ENCODE data around the gene ULBP1. TPM values are rescaled to one million over a fixed set of nuclear protein-coding genes. Genes with fewer than 3 reads are reported as not detected.

The ULBP1 gene, protein sequence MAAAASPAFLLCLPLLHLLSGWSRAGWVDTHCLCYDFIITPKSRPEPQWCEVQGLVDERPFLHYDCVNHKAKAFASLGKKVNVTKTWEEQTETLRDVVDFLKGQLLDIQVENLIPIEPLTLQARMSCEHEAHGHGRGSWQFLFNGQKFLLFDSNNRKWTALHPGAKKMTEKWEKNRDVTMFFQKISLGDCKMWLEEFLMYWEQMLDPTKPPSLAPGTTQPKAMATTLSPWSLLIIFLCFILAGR
- total RNA-seq (1 to 10 TPM; 1.7 to 6.2 TPM), polyA plus RNA-seq (1 to 10 TPM in 1 of 2 donors, under 1 TPM in 1; 0.59 to 1.9 TPM)
- long read RNA-seq, donor 1, partial matches to known transcripts, result 0 of 2 reads
- long read RNA-seq, donor 1, other reads (novel, unspliced or antisense), result 0 of 2 reads
- long read RNA-seq, donor 2, partial matches to known transcripts, result 0 of 1 reads
- long read RNA-seq, donor 2, other reads (novel, unspliced or antisense), result 0 of 1 reads
- long read RNA-seq, donor 3, result 0 reads
- long read RNA-seq, donor 4, result 0 reads
- long read RNA-seq, donor 5, partial matches to known transcripts, result 0 of 1 reads
- long read RNA-seq, donor 5, other reads (novel, unspliced or antisense), result 0 of 1 reads

DNA sequence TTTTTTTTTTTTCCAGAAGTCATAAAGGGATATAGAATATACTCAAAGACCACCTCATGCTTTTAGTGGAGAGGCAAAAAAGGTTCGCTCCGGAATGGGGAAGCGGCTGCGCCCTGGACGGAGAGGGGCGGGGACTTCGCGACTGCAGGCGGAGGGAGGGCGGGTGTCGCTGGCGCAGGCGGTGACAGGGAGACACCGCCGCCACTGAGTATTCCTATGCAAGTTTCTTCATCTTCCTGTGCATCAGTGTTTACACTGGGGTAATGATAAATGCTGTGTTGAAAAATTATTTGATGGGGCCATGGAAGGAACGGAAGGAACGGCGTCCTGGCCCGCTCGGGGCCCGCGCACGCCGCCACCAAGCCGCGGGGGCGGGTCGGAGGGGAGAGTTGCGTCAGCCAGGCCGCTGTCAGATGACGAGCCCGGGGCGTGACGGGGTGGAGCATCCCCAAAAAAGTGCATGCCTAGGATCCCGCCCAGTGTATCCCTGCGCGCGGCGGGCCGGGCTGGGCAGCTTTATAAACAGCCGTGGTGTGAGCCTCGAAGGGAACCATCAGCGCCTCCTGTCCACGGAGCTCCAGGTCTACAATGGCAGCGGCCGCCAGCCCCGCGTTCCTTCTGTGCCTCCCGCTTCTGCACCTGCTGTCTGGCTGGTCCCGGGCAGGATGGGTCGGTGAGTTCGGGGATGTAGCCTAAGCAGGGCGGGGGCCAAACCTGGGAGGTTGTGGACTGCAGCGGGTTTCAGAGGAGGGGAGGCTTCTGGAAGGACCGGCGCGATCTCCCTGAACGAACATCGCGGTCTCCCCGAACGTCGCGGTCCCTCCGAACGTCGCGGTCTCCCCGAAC, at the start of gene ULBP1:
ULBP1 (plus strand) TSS at position 482 of the 846 bp plus-strand sequence; CDS start at position 589, 107 bp downstream.
- 0 to 1% methylated on average over 58 to 69 of the region's 69 CpGs for WGBS, 2 donors
- Histone ChIP-seq H3K9ac (ENCODE audit: insufficient read depth in 1 of 2, low read length in 2 of 2) (peak within 1 kb of the TSS in 1 of 2 donors; percentile 52), H3K27ac (ENCODE audit: low read depth in 1 of 2, low read length in 1 of 2) (peak within 1 kb of the TSS in 1 of 2 donors; percentile 21), H3K9me3 (ENCODE audit: control insufficient read depth in 4 of 4, insufficient read depth in 3 of 4, low read length in 3 of 4) (no peaks in the 10 kb centered on the region), H3K36me3 (ENCODE audit: control insufficient read depth in 4 of 4, insufficient read depth in 4 of 4, low read length in 4 of 4) (no peaks in the 10 kb centered on the region), H3K4me3 (peak within 1 kb of the TSS; percentile 33), H3K27me3 (ENCODE audit: control insufficient read depth in 3 of 3, insufficient read depth in 3 of 3, low read length in 2 of 3) (peaks cover 0 to 86% (median 49%) of the 10 kb centered on the region in 3 donors), H3K4me1 (ENCODE audit: control insufficient read depth in 5 of 5, insufficient read depth in 5 of 5, low read length in 5 of 5) (peaks cover 0 to 24% (median 4%) of the 10 kb centered on the region in 5 donors)
- DNase-seq (peak; percentile 90 to 91 (median 90)), ATAC-seq (ENCODE audit: insufficient read depth, low FRiP score) (peak; percentile 93)
- TF ChIP-seq, protein P1, sequence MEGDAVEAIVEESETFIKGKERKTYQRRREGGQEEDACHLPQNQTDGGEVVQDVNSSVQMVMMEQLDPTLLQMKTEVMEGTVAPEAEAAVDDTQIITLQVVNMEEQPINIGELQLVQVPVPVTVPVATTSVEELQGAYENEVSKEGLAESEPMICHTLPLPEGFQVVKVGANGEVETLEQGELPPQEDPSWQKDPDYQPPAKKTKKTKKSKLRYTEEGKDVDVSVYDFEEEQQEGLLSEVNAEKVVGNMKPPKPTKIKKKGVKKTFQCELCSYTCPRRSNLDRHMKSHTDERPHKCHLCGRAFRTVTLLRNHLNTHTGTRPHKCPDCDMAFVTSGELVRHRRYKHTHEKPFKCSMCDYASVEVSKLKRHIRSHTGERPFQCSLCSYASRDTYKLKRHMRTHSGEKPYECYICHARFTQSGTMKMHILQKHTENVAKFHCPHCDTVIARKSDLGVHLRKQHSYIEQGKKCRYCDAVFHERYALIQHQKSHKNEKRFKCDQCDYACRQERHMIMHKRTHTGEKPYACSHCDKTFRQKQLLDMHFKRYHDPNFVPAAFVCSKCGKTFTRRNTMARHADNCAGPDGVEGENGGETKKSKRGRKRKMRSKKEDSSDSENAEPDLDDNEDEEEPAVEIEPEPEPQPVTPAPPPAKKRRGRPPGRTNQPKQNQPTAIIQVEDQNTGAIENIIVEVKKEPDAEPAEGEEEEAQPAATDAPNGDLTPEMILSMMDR (IDR thresholded peaks at IDR 0.05; ENCODE audit: control extremely low read depth, extremely low read depth), result no peak

DNA sequence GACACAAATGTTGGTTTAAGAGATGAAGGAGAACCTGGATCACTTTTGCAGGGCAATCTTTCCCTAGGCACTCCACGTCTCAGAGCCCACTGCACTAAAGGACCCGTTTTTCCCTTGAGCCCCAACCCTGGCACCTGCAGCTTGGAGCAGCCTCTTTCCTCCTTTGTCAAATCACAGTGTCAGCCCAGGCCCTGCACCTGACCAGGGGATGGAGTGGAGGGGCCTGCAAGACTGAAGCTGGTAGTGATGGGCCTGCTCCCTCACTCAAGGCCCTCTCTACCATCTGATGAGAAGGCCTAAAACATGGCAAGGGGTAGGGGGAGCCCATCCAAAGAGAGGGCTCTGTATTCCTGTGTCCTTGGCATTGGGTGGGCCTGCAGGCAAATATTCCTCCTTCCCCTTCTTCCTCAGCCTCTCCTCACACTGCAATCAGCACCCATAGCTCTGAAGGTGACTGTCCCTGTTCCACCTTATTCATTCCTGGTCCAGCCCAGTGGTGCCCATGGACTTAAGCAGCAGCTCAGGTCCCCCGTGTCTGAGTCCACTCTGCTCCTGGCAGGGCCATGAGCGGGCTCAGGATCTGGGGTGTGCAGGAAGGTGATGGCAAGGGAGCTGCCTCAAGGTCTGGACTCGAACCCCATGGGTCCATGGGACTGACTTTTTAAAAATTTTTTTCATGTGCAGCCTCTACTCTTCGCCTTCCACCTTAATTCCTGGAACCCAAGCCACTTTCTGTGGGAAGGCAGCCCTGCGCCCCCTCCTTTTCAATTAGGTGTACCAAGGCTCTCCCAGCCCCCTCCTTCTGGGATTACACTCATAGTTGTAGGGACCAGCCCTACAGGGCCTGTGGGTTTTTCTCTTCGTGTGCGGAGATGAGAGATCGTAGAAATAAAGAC, 47.5 kb upstream of the ULBP1 start:
- 91 to 92% methylated on average over 10 of the region's 10 CpGs for WGBS, 2 donors
- Histone ChIP-seq H3K4me3 (no peak overlapping the region), H3K27me3 (ENCODE audit: control insufficient read depth in 3 of 3, insufficient read depth in 3 of 3, low read length in 2 of 3) (no peaks in the 10 kb centered on the region), H3K4me1 (ENCODE audit: control insufficient read depth in 5 of 5, insufficient read depth in 5 of 5, low read length in 5 of 5) (no peaks in the 10 kb centered on the region), H3K36me3 (ENCODE audit: control insufficient read depth in 4 of 4, insufficient read depth in 4 of 4, low read length in 4 of 4) (no peaks in the 10 kb centered on the region), H3K27ac (ENCODE audit: low read depth in 1 of 2, low read length in 1 of 2) (no peak overlapping the region), H3K9me3 (ENCODE audit: control insufficient read depth in 4 of 4, insufficient read depth in 3 of 4, low read length in 3 of 4) (no peaks in the 10 kb centered on the region), H3K9ac (ENCODE audit: insufficient read depth in 1 of 2, low read length in 2 of 2) (no peak overlapping the region)
- no peak for ATAC-seq (ENCODE audit: insufficient read depth, low FRiP score)
- TF ChIP-seq, protein P1 (IDR thresholded peaks at IDR 0.05; ENCODE audit: control extremely low read depth, extremely low read depth), result no peak
- DNase-seq, result no peak

DNA sequence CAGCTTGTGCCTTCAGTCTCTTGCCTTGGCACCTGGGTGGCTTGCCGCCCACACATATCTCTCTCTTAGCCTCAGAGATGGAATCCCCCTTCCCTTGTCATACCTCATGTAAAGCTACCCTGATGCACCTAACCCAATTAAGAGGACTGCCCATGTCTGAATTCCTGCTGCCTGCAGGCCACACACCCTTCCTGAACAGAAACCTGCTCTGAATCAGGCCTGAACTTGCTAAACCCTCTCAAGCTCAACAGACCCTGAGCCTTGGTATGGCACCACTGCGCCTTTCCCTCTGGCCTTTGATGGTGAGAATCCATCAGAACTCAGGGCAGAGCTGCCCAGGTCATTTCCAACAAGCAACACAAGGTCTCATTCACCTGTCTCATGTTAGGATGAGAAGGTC, 46.1 kb upstream of the ULBP1 start:
- DNase-seq (no peak), ATAC-seq (ENCODE audit: insufficient read depth, low FRiP score) (no peak)
- H3K4me3 ChIP-seq, result no peak overlapping the region
- TF ChIP-seq, protein P1 (IDR thresholded peaks at IDR 0.05; ENCODE audit: control extremely low read depth, extremely low read depth), result no peak
- H3K9ac ChIP-seq (ENCODE audit: insufficient read depth in 1 of 2, low read length in 2 of 2), result no peak overlapping the region
- no peaks in the 10 kb centered on the region for H3K36me3 ChIP-seq (ENCODE audit: control insufficient read depth in 4 of 4, insufficient read depth in 4 of 4, low read length in 4 of 4)
- no peaks in the 10 kb centered on the region for H3K27me3 ChIP-seq (ENCODE audit: control insufficient read depth in 3 of 3, insufficient read depth in 3 of 3, low read length in 2 of 3)
- H3K27ac ChIP-seq (ENCODE audit: low read depth in 1 of 2, low read length in 1 of 2), result no peak overlapping the region
- WGBS, 2 donors, result 94 to 98% methylated on average over 2 of the region's 2 CpGs
- peaks cover 0 to 5% (median 0%) of the 10 kb centered on the region in 5 donors for H3K4me1 ChIP-seq (ENCODE audit: control insufficient read depth in 5 of 5, insufficient read depth in 5 of 5, low read length in 5 of 5)
- H3K9me3 ChIP-seq (ENCODE audit: control insufficient read depth in 4 of 4, insufficient read depth in 3 of 4, low read length in 3 of 4), result no peaks in the 10 kb centered on the region
